Epidermal melanocyte (primary cell): ENCODE data around the gene MBD3L5.
"Not testable (repeated sequence)": the region's sequence is repeated elsewhere in the genome, so short reads cannot be mapped to it uniquely, and the experiment has no call there.

Source experiments
- DNase-seq: peaks from one replicate; pipeline ENCODE4 v3.0.0; 2011; ENCODE audit warnings: low spot score; ENCODE audit not compliant: insufficient read length

Gene MBD3L5

GRCh38 chr19:7030278-7030677 lies at the start of gene MBD3L5:
Gene MBD3L5 (plus strand): TSS chr19:7030578. CDS start chr19:7030612, 34 bp downstream.
- not testable (repeated sequence) for DNase-seq

GRCh38 chr19:6983448-6983847 lies 46.9 kb upstream of the MBD3L5 start:
- DNase-seq = no peak

- no peak for DNase-seq
These were observed 42.5 kb upstream of the MBD3L5 start for GRCh38 chr19:6987850-6988249.

GRCh38 chr19:6988257-6988656 lies 42.1 kb upstream of the MBD3L5 start:
- DNase-seq = no peak

GRCh38 chr19:6995054-6995453 lies 35.3 kb upstream of the MBD3L5 start:
- DNase-seq = no peak

- DNase-seq = no peak
These were observed 33.6 kb upstream of the MBD3L5 start for GRCh38 chr19:6996810-6997209.

GRCh38 chr19:6997679-6998445 lies 32.5 kb upstream of the MBD3L5 start:
- no peak for DNase-seq

GRCh38 chr19:6999933-7000332 lies 30.4 kb upstream of the MBD3L5 start:
- no peak for DNase-seq

GRCh38 chr19:7000333-7000732 lies 30.0 kb upstream of the MBD3L5 start:
- DNase-seq = no peak

GRCh38 chr19:7000816-7001215 lies 29.6 kb upstream of the MBD3L5 start:
- DNase-seq = no peak

GRCh38 chr19:7004313-7004931 lies 26.0 kb upstream of the MBD3L5 start:
- no peak for DNase-seq

GRCh38 chr19:7006135-7006704 lies 24.2 kb upstream of the MBD3L5 start:
- DNase-seq = no peak

GRCh38 chr19:7007859-7008258 lies 22.5 kb upstream of the MBD3L5 start:
- no peak for DNase-seq

- no peak for DNase-seq
These were observed 19.4 kb upstream of the MBD3L5 start for GRCh38 chr19:7010722-7011593.

GRCh38 chr19:7013678-7014077 lies 16.7 kb upstream of the MBD3L5 start:
- no peak for DNase-seq

- DNase-seq = no peak
These were observed 11.6 kb upstream of the MBD3L5 start for GRCh38 chr19:7018828-7019227.

- DNase-seq = not testable (repeated sequence)
These were observed 9.0 kb upstream of the MBD3L5 start, which contains the start of gene MBD3L2B for GRCh38 chr19:7021331-7021730. Gene MBD3L2B (minus strand): TSS chr19:7021431. CDS start chr19:7021397, 34 bp downstream.

- not testable (repeated sequence) for DNase-seq
These were observed 1.6 kb upstream of the MBD3L5 start for GRCh38 chr19:7028790-7029189.

- DNase-seq = not testable (repeated sequence)
These were observed 9.7 kb downstream of the MBD3L5 start, which contains the start of gene MBD3L4 for GRCh38 chr19:7040079-7040478. Gene MBD3L4 (minus strand): TSS chr19:7040179. CDS start chr19:7040144, 35 bp downstream.

- DNase-seq = not testable (repeated sequence)
These were observed 11.2 kb downstream of the MBD3L5 start for GRCh38 chr19:7041563-7041962.

- DNase-seq = not testable (repeated sequence)
These were observed 18.6 kb downstream of the MBD3L5 start, which contains the start of gene MBD3L2 for GRCh38 chr19:7049021-7049420. Gene MBD3L2 (plus strand): TSS chr19:7049321. CDS start chr19:7049374, 53 bp downstream.
